ENCODE measurements around the gene SPTBN4.

The SPTBN4 gene

GRCh38 chr19:40597329-40597838, 130.6 kb downstream of the SPTBN4 start:
- no peak for DNase-seq
- Histone ChIP-seq H3K36me3 (peaks cover 17% of the 10 kb centered on the region), H3K9me3 (ENCODE audit: severe bottlenecking) (no peaks in the 10 kb centered on the region), H3K27ac (peak overlapping the region; percentile 83), H3K27me3 (ENCODE audit: insufficient read depth, low read depth, severe bottlenecking) (no peaks in the 10 kb centered on the region), H3K4me3 (ENCODE audit: low read depth, low read length) (peak overlapping the region; percentile 87)
- TF ChIP-seq CTCF (IDR thresholded peaks at IDR 0.05; ENCODE audit: low read depth, low read length): no peak

- Histone ChIP-seq H3K4me3 (ENCODE audit: low read depth, low read length) (peak overlapping the region; percentile 87), H3K27ac (peak overlapping the region; percentile 83), H3K36me3 (peaks cover 17% of the 10 kb centered on the region), H3K9me3 (ENCODE audit: severe bottlenecking) (no peaks in the 10 kb centered on the region), H3K27me3 (ENCODE audit: insufficient read depth, low read depth, severe bottlenecking) (no peaks in the 10 kb centered on the region)
- peak; percentile 76 for TF ChIP-seq CTCF (IDR thresholded peaks at IDR 0.05; ENCODE audit: low read depth, low read length)
- DNase-seq: peak; percentile 93
Observed at GRCh38 chr19:40598121-40598917, 131.5 kb downstream of the SPTBN4 start.

GRCh38 chr19:40598918-40599307, 132.1 kb downstream of the SPTBN4 start:
- no peak for DNase-seq
- no peaks in the 10 kb centered on the region for H3K9me3 ChIP-seq (ENCODE audit: severe bottlenecking)
- no peak overlapping the region for H3K27ac ChIP-seq
- no peak overlapping the region for H3K4me3 ChIP-seq (ENCODE audit: low read depth, low read length)
- H3K27me3 ChIP-seq (ENCODE audit: insufficient read depth, low read depth, severe bottlenecking): no peaks in the 10 kb centered on the region
- TF ChIP-seq CTCF (IDR thresholded peaks at IDR 0.05; ENCODE audit: low read depth, low read length): no peak
- peaks cover 17% of the 10 kb centered on the region for H3K36me3 ChIP-seq

DNA sequence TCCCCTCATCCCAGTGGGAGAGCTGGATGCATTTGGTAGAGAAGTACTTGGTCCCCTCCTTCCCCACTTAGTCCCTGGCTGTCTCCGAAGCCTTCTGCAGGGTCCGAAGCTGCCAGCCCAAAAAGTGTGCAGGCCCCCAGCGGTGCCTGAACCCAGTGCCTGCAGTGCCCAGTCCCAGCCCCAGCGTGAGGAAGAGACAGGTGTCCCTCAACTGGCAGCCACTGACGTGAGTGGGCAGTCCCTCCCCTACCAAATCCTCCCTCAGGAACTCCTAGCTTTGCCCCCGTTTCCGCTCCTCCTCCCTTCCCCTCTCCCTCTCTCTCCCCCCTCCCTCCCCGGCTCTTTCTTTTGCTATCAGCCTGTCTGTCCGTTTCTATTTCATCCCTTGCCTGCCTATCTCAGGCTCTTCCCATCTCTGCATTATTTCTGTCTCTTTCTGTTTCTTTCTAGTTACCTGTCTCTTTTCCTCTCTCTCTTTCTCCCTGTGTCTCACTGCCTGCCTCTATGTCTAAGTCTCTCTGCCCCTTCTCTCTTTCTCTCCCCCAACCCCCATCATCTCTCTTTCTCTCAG, 132.6 kb downstream of the SPTBN4 start:
- H3K4me3 ChIP-seq (ENCODE audit: low read depth, low read length): no peak overlapping the region
- no peak for TF ChIP-seq CTCF (IDR thresholded peaks at IDR 0.05; ENCODE audit: low read depth, low read length)
- no peak overlapping the region for H3K27ac ChIP-seq
- H3K27me3 ChIP-seq (ENCODE audit: insufficient read depth, low read depth, severe bottlenecking): no peaks in the 10 kb centered on the region
- H3K36me3 ChIP-seq: peaks cover 17% of the 10 kb centered on the region
- DNase-seq: no peak
- no peaks in the 10 kb centered on the region for H3K9me3 ChIP-seq (ENCODE audit: severe bottlenecking)

- H3K27ac ChIP-seq: no peak overlapping the region
- TF ChIP-seq CTCF (IDR thresholded peaks at IDR 0.05; ENCODE audit: low read depth, low read length): no peak
- no peak overlapping the region for H3K4me3 ChIP-seq (ENCODE audit: low read depth, low read length)
- H3K36me3 ChIP-seq: peaks cover 17% of the 10 kb centered on the region
- DNase-seq: no peak
- H3K27me3 ChIP-seq (ENCODE audit: insufficient read depth, low read depth, severe bottlenecking): no peaks in the 10 kb centered on the region
- H3K9me3 ChIP-seq (ENCODE audit: severe bottlenecking): no peaks in the 10 kb centered on the region
Observed at GRCh38 chr19:40599902-40600569, 133.2 kb downstream of the SPTBN4 start.
